ENCODE data around the gene CAMK1D.
"Not testable (repeated sequence)": the region's sequence is repeated elsewhere in the genome, so short reads cannot be mapped to it uniquely, and the experiment has no call there.

Gene CAMK1D

DNA sequence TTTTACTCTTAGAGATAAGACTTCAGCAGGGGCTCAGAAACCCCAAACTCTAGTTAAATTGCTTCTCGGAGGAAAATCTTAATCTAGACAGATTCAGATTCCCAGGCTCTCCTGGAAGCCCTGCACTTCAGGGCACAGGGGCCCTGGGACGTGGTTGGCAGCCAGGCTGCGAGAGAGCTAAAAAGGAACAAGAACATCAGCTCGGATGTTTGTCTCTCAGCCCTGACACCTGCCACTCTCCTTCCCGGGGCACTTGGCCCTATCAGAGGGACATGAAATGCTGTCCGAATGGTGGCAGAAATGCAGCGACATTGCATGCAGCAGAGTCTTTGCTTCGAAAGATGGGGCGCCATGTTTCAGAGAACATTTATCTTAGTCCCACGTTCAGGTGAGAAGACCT is 485.4 kb downstream of the CAMK1D start:
- DNase-seq: no peak

DNA sequence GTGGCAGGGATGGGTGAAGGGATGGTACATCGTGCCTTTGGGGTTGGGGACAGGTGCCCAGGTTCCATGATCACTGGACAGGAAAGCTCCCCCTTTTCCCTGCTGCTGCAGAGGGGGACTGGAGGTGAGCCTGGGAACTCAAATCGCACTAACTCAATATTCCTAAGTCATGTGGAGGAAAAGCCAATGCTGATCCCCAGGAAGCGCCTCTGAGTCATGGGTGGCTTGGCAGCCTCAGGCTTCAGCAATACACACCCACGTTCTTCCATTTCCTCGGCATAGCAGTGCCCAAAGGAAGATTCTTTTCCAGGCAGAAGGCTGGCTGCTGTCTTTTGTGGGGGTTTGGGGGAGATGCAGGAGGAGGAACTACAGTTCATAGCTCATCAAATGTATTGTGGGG is 486.4 kb downstream of the CAMK1D start:
- DNase-seq: no peak

DNA sequence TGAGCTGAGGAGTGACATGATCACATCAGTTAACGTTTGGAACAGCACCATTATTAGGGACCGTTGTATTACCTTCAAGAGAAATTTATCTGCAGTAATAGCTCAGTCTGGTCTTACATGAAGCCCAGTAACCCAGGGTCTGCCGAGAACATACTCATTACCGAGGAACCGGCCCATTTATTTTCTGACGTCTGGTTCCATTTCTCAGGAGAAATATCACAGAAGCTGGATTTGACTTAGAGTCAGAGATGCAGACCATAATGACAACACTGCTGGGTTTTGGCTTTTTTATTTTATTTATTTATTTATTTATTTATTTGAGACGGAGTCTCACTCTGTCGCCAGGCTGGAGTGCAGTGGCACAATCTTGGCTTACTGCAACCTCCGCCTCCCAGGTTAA is 489.0 kb downstream of the CAMK1D start:
- DNase-seq: no peak

DNA sequence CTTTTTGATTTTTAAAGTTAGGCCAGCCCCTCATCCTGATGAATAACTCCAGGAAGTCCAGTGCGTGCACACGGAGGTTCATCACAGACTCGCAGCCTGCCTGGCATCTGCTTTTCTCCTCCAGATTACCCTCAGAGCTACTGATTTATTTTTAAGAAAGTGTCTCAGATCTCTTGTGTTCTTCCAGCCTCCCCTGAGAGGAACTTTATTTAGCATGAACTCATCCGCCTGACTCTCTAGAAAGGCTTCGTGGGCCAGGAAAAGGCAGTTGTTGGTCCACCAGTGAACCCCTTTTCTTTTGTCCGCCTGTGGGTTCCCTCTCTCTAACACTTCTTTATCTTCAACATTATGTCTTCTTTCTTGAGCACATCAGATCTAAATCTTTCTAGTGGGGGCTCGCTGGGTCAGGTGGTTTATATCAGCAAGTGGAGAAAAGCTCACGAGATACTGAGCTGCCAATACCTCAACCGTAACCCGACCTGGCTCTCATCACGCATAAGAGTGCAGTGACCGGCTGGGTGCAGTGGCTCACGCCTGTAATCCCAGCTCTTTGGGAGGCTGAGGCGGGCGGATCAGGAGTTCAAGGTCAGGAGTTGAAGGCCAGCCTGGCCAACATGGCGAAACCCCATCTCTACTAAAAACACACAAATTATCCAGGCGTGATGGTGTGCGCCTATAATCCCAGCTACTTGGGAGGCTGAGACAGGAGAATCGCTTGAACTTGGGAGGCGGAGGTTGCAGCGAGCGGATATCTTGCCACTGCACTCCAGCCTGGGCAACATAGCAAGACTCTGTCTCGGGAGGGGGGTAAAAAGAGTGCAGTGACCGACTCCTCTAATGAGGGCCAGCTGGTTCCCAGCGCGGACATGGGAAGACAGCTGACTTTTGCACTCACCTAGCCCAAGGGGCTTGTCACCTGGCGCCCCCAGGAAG is 489.9 kb downstream of the CAMK1D start:
- DNase-seq: no peak

DNA sequence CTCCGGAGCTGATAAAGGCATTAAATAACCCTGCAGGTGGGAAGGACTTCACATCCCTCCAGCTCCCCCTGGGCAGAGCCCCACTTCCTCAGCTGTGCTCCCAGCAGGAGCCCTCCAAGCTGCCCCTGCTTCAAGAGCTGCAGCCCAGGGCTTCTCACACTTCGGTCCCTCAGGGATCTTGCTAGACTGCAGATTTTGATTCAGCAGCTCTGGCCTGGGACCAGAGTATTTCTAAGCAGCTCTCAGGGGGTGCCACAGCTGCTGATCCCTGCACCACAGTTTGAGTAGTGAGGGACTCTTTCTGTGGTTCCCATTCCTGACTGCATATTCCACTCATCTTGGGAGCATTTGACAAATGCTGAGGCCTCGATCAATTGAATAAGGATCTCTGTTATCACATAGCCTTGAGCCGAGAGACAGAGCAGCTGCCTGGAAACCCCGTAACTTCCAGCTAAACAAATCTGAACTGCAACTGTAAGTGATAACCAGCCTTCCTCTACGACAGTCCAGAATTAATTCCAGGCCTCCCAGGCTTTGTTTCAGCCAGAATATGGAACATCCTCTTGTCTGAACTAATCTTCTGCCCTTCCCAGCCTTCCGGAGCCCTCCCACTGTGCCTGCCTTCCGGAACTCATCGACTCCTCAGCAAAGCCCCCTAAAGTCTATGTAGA is 490.7 kb downstream of the CAMK1D start:
- DNase-seq: no peak

DNA sequence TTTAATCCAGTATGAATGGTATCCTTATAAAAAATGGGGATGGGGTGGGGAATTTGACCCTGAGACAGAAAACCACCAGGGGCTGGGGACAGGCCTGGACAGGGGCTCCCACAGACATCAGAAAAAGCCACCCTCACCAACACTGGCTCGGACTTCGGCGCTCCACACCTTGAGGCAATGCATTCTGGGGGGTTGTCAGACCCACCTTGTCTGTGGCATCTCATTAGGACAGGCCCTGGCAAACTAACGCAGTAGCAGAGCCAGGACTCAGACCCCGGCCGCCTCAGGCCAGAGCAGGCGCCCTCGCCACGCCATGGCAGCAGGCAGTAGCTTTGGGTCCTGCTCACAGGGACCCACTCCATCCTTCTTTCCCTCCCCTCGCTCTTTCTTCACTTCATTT is 492.1 kb downstream of the CAMK1D start:
- DNase-seq: no peak

DNA sequence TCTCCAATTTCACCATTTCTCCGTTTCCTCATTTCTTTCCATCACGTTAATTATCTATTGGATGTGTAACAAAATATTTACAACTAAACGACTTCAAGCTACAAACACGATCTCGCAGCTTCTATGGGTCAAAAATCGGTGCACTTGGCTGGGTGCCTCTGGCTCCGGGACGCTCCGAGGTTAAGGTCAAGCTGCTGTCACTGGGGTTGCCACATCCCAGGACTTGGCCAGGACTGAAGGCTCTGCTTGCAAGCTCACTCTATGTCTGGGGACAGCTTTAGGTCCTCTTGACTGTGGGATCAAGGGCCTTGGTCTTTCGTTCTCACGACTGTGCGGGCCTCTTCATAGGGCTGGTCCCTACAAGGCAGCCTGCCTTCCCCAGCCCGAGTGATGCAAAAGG is 492.5 kb downstream of the CAMK1D start:
- DNase-seq: no peak

DNA sequence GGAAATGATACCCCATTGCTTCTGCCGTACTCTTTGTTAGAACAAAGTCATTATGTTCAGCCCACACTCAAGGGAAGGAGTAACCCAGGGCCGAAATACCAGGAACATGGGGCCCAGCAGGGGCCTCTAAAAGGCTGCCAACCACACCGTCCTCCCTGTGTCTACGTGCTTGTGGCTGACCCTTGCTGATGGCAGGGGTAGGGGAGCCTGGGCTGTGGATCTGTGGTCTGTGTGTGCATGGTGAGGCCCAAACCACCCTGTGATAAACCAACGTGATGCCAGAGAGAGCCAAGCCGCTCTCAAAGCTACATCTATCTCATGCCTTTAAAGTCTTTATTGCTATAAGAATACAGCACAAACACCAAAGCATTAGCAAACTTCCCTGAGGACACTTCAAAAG is 493.0 kb downstream of the CAMK1D start:
- no peak for DNase-seq

DNA sequence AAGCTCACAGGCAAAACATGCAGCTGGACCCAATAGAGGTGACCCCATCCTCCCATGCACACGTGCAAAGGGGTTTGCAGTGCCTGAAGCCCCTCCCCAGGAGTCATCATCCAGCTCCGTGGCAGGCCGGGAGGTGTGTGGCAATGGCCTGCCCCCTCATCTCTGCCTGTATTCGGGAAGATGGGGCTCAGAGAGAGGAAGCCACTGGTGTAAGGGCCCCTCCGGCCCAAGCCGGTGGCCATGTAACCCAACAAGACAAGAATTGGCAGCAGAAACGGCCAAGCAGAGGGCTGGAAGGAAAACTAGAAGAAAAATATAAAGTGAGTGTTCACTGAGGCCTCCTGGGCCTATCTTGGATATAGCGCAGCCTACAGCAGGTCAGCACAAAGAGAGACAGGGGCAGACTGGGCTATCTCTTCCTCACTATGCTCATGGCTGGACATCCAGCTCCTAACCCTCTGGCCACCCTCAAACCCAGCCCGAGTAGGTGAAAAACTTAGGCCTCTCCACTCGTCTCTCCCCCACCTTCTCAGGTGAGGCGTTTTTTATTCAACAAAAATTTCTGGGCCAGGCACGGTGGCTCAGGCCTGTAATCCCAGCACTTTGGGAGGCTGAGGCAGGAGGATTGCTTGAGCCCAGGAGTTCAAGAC is 494.1 kb downstream of the CAMK1D start:
- DNase-seq: no peak

DNA sequence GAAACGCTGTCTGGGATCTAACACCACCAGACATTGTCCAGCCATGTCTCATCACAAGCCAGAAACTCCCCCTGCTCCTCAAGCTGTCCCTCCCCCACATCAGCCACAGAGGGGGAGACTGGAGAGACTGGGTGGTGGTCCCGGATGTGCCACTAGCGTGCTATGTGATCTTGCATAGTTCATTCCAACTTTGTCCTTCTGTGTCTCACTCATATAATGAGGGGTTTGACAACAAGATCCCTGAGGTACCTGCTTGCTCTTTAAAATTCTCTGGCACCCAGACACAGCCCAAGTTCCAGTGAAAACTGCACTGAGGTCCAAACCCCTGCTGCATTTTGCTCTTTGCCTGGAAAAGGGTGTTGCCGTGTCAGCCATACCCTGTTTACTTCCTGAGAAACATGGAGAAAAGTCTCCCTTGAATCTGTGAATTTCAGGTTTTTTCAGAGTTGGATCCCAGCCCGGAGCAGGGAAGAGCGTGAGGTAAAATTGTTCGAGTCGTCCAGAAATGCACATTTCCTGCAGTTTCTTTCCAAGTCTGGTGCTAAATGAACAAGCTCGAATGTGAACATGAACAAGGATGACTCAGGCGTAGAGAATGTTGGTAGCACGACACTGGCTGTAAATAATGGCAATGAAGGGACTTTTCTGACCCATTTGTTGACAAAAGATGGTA is 495.6 kb downstream of the CAMK1D start:
- no peak for DNase-seq

DNA sequence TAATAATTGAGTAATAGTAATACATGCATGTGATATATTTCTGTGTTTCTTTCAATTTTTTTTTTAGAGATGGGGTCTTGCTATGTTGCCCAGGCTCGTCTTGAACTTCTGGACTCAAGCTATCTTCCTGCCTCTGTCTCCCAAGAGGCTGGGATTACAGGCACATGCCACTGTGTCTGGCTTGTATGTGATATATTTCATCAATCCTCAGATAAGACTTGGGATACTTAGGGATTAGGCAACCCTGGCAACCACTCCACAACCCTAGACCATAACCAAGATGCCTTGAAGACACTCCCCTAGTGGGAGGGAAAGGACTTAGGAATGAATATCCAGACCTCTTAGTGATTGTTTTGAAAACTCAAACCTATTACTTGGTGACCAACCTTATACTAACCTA is 497.4 kb downstream of the CAMK1D start:
- DNase-seq: no peak

DNA sequence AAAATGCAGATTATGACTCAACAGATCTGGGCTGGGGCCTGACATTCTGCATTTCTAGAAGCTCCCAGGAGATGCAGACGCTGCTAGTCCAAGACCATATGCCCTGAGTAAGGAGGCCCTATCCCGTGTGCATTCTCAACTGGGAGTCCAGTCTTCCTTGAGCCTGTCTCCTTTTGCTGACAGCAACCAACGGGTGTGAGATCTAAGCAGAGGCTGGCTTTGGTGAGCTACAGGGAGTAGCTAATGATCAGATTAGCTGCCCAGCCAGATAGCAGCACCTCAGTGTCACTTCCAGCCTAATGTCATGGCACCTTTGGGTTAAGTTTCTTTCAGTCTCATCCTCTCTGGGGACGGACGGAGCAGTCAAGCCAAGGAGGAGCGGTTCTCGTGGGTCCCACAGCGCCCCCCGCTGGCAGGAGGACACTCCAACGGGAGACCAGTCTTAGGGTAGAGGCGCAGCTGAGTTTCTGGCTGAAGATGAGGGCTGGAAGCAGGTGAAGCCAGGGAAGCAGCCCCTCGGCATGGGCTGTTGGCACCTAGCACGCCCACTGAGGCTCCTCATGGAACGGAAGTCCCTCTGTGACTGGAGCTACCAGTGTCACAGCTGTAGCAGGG is 498.1 kb downstream of the CAMK1D start:
- DNase-seq: no peak

DNA sequence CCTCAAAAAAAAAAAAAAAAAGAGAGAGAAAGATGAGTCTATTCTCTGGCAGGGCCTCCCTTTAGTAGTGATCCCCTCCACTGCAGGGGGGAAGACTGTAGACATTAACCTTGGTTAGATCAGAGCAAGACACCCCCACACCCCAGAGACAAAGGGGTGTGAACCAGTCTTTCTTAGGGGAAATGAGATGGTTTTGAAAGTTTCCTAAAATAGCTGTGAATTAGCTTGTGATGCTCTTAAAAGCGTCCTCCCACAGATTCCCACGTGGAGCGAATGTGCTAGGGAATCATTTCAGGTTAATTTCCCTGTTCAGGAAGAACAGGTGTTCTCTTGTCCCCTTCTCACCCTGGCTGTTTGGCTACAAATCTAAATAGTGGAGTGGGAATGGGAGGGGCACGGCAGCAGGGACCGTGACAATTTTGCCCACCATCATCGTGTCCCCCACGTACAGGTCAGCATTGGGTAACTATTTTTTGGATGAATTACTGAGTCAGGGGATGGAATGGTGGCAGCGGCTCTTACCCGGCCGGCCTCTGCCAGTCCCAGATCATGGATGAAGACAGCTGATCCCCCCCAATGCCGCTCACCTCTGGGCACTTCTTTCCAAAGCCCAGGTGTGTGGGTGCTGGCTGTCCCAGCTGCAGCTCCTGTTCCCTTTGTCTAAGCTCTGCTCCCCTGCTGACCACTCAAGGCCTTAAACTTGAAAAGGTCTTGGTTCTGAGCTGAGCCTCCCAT is 499.3 kb downstream of the CAMK1D start:
- no peak for DNase-seq

DNA sequence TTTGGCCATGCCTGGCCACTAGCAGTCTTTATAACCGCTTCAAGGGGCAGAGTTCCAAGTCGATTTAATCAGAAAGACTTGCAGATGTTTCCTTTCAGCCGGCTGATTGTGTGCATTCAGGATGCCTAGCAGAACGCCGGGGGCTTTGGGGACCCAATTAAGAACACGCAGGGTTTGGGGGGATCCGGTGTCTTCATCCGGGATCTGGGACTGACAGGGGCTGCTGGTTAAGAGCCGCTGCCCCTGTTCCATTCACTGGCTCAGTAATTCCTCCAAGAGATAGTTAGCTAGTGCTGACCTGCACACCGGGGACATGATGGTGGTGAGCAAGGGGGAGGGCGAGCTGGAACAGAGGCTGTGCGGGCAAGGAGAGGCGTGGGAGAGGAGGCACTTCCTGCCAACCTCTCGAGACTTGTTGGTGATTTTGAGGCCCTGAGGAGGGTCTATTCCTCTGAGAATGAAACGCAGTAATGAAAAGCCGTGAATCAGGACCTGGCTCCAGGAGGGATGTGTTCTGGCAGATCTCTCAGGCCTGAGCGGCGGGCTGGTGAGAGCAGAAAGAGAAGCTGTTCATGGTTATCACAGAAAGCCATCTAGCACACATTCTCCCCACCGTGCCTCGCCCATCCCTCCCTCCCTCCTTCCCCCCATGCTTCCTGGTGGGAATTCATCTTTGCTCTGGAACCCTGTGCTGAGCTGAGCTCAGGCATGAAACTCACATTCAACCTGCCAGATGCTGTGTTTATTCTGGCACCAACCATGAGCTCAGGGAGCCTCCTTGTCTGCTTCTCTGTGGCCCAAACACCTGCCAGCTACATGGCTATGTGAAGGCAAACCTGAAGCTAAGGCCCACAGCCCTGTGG is 500.2 kb downstream of the CAMK1D start:
- DNase-seq: no peak

DNA sequence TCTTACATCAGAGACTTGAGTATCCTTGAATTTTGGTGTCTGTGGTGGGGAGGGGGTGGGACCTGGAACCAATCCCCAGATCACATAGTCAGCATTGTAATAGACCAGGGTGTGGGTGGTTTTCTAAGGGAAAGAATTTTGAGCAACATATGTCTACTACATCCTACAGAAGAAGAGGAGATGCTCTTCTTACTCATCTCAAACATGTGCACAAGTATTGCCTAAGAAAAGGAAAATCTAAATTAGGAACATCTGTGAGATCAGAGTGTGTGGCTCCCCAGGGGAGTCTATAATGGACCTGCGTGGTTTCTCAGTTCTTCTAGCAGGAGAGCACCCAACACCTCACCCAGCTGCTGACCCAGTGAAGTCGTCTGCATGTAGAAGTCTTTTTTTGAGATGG is 503.3 kb downstream of the CAMK1D start:
- DNase-seq: no peak

DNA sequence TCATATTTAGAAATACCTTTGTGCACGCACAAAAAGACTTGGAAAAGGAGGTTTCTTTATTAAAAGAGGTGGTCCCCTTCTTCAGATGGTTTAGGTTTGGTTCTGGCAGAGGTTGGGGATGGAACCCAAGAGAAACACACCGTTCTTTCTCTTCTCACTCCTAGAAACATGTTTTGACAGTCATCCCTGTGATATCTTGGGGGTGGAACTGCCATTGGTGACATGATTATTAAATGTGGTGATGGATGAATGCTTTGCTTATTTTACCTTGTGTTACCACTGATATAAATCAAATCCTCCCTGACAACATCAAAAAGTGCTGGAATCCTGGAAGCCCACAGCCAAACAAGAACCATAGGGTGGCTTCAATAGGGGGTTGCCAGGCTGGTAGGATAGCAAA is 505.6 kb downstream of the CAMK1D start:
- DNase-seq: no peak

DNA sequence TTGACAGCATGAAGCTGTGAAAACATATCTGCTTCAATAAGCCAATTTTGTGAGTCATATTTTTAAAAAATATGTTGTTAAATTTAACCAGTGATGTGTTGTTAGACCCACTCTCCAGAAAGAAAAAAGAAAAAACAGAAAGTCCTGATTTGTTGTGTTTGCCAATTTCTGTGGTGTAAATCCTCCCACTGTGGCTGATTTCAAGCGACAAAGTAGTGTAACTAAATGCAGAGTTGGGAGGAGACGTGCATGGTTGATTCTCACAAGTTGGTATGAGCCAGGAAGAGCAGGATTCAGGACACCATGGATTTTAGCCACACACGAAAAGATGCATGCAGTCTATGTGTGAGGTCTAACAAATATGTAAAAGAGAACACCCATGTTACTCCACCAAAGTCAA is 513.1 kb downstream of the CAMK1D start:
- DNase-seq: no peak

DNA sequence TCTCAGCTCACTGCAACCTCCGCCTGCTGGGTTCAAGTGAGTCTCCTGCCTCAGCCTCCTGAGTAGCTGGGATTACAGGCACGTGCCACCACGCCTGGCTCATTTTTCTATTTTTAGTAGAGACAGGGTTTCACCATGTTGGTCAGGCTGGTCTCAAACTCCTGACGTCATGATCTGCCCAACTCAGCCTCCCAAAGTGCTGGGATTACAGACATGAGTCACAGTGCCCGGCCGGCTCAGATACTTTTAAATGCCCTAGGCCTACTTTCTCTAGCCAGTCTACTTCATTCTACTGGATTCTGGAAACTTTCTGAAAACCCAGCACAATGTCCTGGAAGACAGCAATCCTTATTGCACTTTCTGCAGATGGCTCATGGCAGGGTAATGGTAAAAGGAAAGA is 516.2 kb downstream of the CAMK1D start:
- DNase-seq: not testable (repeated sequence)

DNA sequence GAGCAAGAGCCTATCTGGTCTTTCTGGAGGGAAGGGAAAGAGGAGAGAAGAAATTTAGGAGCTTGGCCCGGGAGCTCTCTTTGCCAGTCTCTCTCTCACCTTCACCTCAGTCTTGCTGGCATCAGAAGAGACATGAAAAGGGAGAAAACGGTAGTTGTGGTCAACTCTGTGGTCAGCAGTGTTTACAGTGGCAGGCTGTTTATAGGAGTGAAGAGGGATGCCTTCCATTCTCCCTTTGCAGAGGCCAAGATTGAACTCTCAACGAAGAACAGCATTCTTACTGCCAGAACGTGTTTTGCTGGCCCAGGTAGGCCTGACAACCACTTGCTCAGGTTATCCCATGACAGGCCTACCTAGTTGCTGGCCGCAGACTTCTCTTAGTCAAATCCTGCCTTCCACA is 518.9 kb downstream of the CAMK1D start:
- no peak for DNase-seq

DNA sequence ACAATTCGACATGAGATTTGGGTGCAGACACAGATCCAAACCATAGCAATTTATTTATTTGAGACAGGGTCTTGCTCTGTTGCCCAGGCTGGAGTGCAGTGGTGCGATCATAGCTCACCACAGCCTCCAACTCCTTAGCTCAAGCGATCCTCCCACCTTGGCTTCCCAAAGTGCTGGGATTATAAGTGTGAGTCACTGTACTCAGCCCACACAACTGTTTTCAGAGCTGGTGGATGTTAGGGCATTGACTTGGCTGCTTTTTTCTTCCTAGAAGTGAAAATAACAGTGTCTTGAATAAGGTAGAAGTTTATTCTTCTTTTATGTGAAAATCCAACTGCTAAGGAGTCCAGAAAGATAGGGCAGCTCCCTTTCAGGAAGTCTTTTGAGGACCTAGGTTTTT is 520.1 kb downstream of the CAMK1D start:
- DNase-seq: no peak

DNA sequence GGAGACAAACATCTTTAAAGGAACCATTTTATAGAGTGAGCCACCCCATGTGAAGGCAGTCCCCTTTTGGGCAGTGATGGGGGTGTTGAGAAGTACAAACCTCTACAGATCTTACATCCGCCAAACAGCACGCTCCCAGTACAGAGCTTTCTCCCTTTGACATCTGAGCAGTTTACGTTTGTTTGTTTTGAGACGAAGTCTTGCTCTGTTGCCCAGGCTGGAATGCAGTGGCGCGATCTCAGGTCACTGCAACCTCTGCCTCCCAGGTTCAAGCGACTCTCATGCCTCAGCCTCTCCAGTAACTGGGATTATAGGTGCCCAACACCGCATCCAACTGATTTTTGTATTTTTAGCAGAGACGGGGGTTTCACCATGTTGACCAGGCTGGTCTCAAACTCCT is 523.2 kb downstream of the CAMK1D start:
- DNase-seq: no peak
